H1 (cell line): ENCODE measurements around the gene NOMO2. TPM values are rescaled to one million over a fixed set of nuclear protein-coding genes. Genes with fewer than 3 reads are reported as not detected.
"Not testable (repeated sequence)": the region's sequence is repeated elsewhere in the genome, so short reads cannot be mapped to it uniquely, and the experiment has no call there.

Experiments
- CTCF ChIA-PET: fragments of 300-600 bp; sonication (Branson Sonifier 250); formaldehyde crosslinking; loops from one replicate; lab custom pipeline; 2021; ENCODE audit not compliant: partially characterized antibody; lab: Charles Lee
- POLR2A ChIA-PET: fragments of 300-600 bp; sonication (Branson Sonifier 250); formaldehyde crosslinking; loops from one replicate; lab custom pipeline; 2021; ENCODE audit warnings: inconsistent platforms; ENCODE audit not compliant: partially characterized antibody; lab: Charles Lee
- DNase-seq, 2 experiments: peaks; one replicate each; pipeline versions ENCODE4 v3.0.0 to v3.0.0-alpha.2; 2010 to 2022; ENCODE audit warnings: low spot score in 2 of 2, low read depth in 1 of 2, mixed read lengths in 1 of 2
- FAIRE-seq: peaks from 2 replicates; lab custom pipeline; 2011; peaks lifted over from hg19 to GRCh38; lab: Jason Lieb, UNC
- H2AFZ ChIP-seq: 2 replicates; pipeline ENCODE4 v1.8.1; 2012; ENCODE audit warnings: low read length, inconsistent platforms
- H2AK5ac ChIP-seq: 2 replicates; pipeline ENCODE4 v1.6.1; 2013; ENCODE audit warnings: low read depth, low read length
- H2BK120ac ChIP-seq: replicated peaks from 2 replicates; pipeline ENCODE3; 2013; ENCODE audit warnings: low read depth, low read length, inconsistent platforms
- H2BK12ac ChIP-seq: 2 replicates; pipeline ENCODE4 v1.6.1; 2013; ENCODE audit warnings: low read depth, low read length
- H2BK15ac ChIP-seq: 2 replicates; pipeline ENCODE4 v1.6.1; 2013; ENCODE audit warnings: low read length
- H2BK20ac ChIP-seq: 2 replicates; pipeline ENCODE4 v1.6.1; 2013; ENCODE audit warnings: low read length
- H2BK5ac ChIP-seq: 2 replicates; pipeline ENCODE4 v1.6.1; 2013; ENCODE audit warnings: low read depth, low read length
- H3K14ac ChIP-seq: 2 replicates; pipeline ENCODE4 v1.6.1; 2013; ENCODE audit warnings: inconsistent platforms; ENCODE audit not compliant: insufficient read length
- H3K18ac ChIP-seq: 2 replicates; pipeline ENCODE4 v1.6.1; 2013; ENCODE audit warnings: low read length; ENCODE audit errors: extremely low read depth
- H3K23ac ChIP-seq: 2 replicates; pipeline ENCODE4 v1.6.1; 2013; ENCODE audit warnings: inconsistent platforms; ENCODE audit not compliant: insufficient read length
- H3K23me2 ChIP-seq: 2 replicates; pipeline ENCODE4 v1.6.1; 2013; ENCODE audit warnings: low read depth, low read length
- H3K27ac ChIP-seq: 2 replicates; pipeline ENCODE4 v1.6.1; 2011; ENCODE audit warnings: low read depth, low read length, inconsistent platforms
- H3K27me3 ChIP-seq, 4 experiments: replicated peaks in 1 of 4; 1 replicate in 1 of 4; 2 replicates in 3 of 4; pipeline versions ENCODE4 v1.6.1 to v1.8.1; 2011 to 2013; ENCODE audit warnings: low read length in 3 of 4, mild to moderate bottlenecking in 3 of 4, inconsistent platforms in 2 of 4, mixed read lengths in 2 of 4, moderate library complexity in 1 of 4; ENCODE audit not compliant: control insufficient read depth in 3 of 4, insufficient read depth in 3 of 4; ENCODE audit errors: extremely low read depth in 1 of 4
- H3K36me3 ChIP-seq, 4 experiments: 2 replicates each; pipeline versions ENCODE4 v1.6.1 to v1.8.1; 2011 to 2013; ENCODE audit warnings: mild to moderate bottlenecking in 4 of 4, low read length in 3 of 4, moderate library complexity in 2 of 4, control low read depth in 1 of 4, inconsistent platforms in 1 of 4; ENCODE audit not compliant: insufficient read depth in 4 of 4, control insufficient read depth in 2 of 4
- H3K4ac ChIP-seq: replicated peaks from 2 replicates; pipeline ENCODE3; 2013; ENCODE audit warnings: low read length, low read depth, mixed read lengths, inconsistent platforms; ENCODE audit not compliant: insufficient read length
- H3K4me1 ChIP-seq, 4 experiments: replicated peaks in 1 of 4; 1 replicate in 1 of 4; 2 replicates in 3 of 4; pipeline versions ENCODE4 v1.6.1 to v1.8.1; 2011 to 2013; ENCODE audit warnings: low read length in 3 of 4, inconsistent platforms in 2 of 4, mixed read lengths in 1 of 4; ENCODE audit not compliant: insufficient read depth in 4 of 4, control insufficient read depth in 3 of 4
- H3K4me2 ChIP-seq, 2 experiments: 2 replicates each; pipeline versions ENCODE4 v1.6.1 to v1.8.1; 2011 to 2013; ENCODE audit warnings: low read depth in 2 of 2, low read length in 2 of 2, control low read depth in 1 of 2, inconsistent platforms in 1 of 2, mild to moderate bottlenecking in 1 of 2; ENCODE audit not compliant: insufficient read depth in 1 of 2
- H3K4me3 ChIP-seq, 4 experiments: fragments of 200-600, 300-600 bp in 1 of 4; sonication (generic), shearing (Covaris generic), sonication (Bioruptor Twin) in 1 of 4; 2 replicates each; pipeline versions ENCODE4 v1.5.1 to v1.8.1; 2011 to 2016; ENCODE audit warnings: low read length in 4 of 4, low read depth in 3 of 4, control low read depth in 2 of 4, inconsistent platforms in 2 of 4, mild to moderate bottlenecking in 2 of 4, mixed read lengths in 1 of 4, moderate library complexity in 1 of 4; ENCODE audit not compliant: insufficient read depth in 2 of 4; ENCODE audit errors: extremely low read depth in 1 of 4
- H3K56ac ChIP-seq: replicated peaks from 2 replicates; pipeline ENCODE3; 2013; ENCODE audit warnings: low read depth, mild to moderate bottlenecking, mixed read lengths, low read length, inconsistent platforms; ENCODE audit not compliant: insufficient read length
- H3K79me1 ChIP-seq: 2 replicates; pipeline ENCODE4 v1.6.1; 2013; ENCODE audit warnings: low read depth, low read length, control low read depth
- H3K79me2 ChIP-seq, 2 experiments: 2 replicates each; pipeline versions ENCODE4 v1.6.1 to v1.8.1; 2012 to 2013; ENCODE audit warnings: low read length in 2 of 2, mild to moderate bottlenecking in 2 of 2, inconsistent platforms in 1 of 2; ENCODE audit not compliant: insufficient read depth in 2 of 2, control insufficient read depth in 1 of 2
- H3K9ac ChIP-seq, 4 experiments: replicated peaks in 1 of 4; 1 replicate in 1 of 4; 2 replicates in 3 of 4; pipeline versions ENCODE4 v1.6.1 to v1.8.1; 2011 to 2013; ENCODE audit warnings: low read depth in 3 of 4, low read length in 3 of 4, control low read depth in 2 of 4, mild to moderate bottlenecking in 2 of 4, moderate library complexity in 2 of 4, inconsistent platforms in 1 of 4; ENCODE audit errors: extremely low read depth in 1 of 4
- H3K9me3 ChIP-seq, 2 experiments: 2 replicates each; pipeline versions ENCODE4 v1.6.1 to v1.8.1; 2012 to 2013; ENCODE audit warnings: mild to moderate bottlenecking in 2 of 2, moderate library complexity in 2 of 2, control low read depth in 1 of 2, inconsistent platforms in 1 of 2, low read depth in 1 of 2, low read length in 1 of 2, mixed read lengths in 1 of 2; ENCODE audit not compliant: insufficient read depth in 2 of 2
- H4K20me1 ChIP-seq, 2 experiments: replicated peaks in 1 of 2; 2 replicates each; pipeline versions ENCODE3 to v1.8.1; 2011 to 2013; ENCODE audit warnings: inconsistent platforms in 2 of 2, low read length in 2 of 2, mild to moderate bottlenecking in 1 of 2; ENCODE audit not compliant: insufficient read depth in 2 of 2, control insufficient read depth in 1 of 2
- H4K5ac ChIP-seq: 2 replicates; pipeline ENCODE4 v1.6.1; 2013; ENCODE audit warnings: low read length, low read depth, mixed read lengths, inconsistent platforms; ENCODE audit not compliant: insufficient read length
- H4K8ac ChIP-seq: 2 replicates; pipeline ENCODE4 v1.8.0; 2013; ENCODE audit warnings: mild to moderate bottlenecking, moderate library complexity, low read length, inconsistent platforms; ENCODE audit not compliant: insufficient read depth; ENCODE audit errors: extremely low read depth
- H4K91ac ChIP-seq: replicated peaks from 2 replicates; pipeline ENCODE3; 2013; ENCODE audit warnings: low read length, mixed read lengths, inconsistent platforms; ENCODE audit not compliant: insufficient read length
- WGBS, 2 experiments: shearing (Covaris generic) in 1 of 2; methylation state at CpG; one replicate each; pipeline versions ENCODE4 v1.1.6 to v1.1.7; 2013 to 2015; ENCODE audit warnings: low lambda C conversion rate in 2 of 2, mixed read lengths in 2 of 2, inconsistent platforms in 1 of 2, low coverage in 1 of 2, missing lambda C conversion rate in 1 of 2; ENCODE audit not compliant: insufficient replicate concordance in 2 of 2, insufficient coverage in 1 of 2, insufficient read length in 1 of 2; ENCODE audit errors: extremely low coverage in 1 of 2, missing lambda C conversion rate in 1 of 2; 5-methylcytosine and 5-hydroxymethylcytosine counted together
- polyA plus RNA-seq, 7 experiments: library from polyadenylated mRNA; depleted of rRNA in 3 of 7; stranded (reverse) in 5 of 7; unstranded in 2 of 7; fragments of >200 nt in 5 of 7; fragments of 200-250 nt in 2 of 7; gene quantifications; 1 replicate in 5 of 7; 2 replicates in 1 of 7; 4 replicates in 1 of 7; pipeline versions ENCODE4 v1.2.1 to v1.2.3, GENCODE V29; 2011 to 2013; ENCODE audit warnings: missing spikeins in 2 of 7, mixed read lengths in 2 of 7
- total RNA-seq: library from RNA; stranded (reverse); fragmentation: NEBNext Ultra II Directional; extraction: Animal tissue kit (Norgen Biotek cat#: 25700); gene quantifications from 2 replicates; pipeline ENCODE4 v1.2.1, GENCODE V29; 2021

Gene NOMO2
- total and polyA plus RNA-seq, 2 of the 8 experiments (the other 6 are each of a cell fraction or from before 2014, with no cell fraction given): 116 to 137 TPM

- H2AK5ac ChIP-seq, H4K91ac ChIP-seq, H2BK120ac ChIP-seq, H3K9ac ChIP-seq, H3K4ac ChIP-seq, H4K8ac ChIP-seq, H3K36me3 ChIP-seq, H3K27me3 ChIP-seq, H3K4me1 ChIP-seq, H3K4me3 ChIP-seq, H3K18ac ChIP-seq, H2BK5ac ChIP-seq, H4K5ac ChIP-seq, H3K56ac ChIP-seq, H3K79me2 ChIP-seq, H2BK15ac ChIP-seq, FAIRE-seq, DNase-seq, H3K27ac ChIP-seq, H3K14ac ChIP-seq, H3K23ac ChIP-seq, H3K23me2 ChIP-seq, H2AFZ ChIP-seq, H3K4me2 ChIP-seq, H3K9me3 ChIP-seq, H2BK12ac ChIP-seq, POLR2A ChIA-PET, H3K79me1 ChIP-seq, H4K20me1 ChIP-seq, H2BK20ac ChIP-seq, CTCF ChIA-PET: not testable (repeated sequence)
- 79% methylated on average over 5 of the region's 6 CpGs; no CpG with 5 or more reads in 1 of the 2 experiments for WGBS, 2 experiments
These were observed 17.4 kb downstream of the NOMO2 start for GRCh38 chr16:18544232-18545081.

- H3K4ac ChIP-seq, H3K27ac ChIP-seq, H2BK20ac ChIP-seq, H4K91ac ChIP-seq, FAIRE-seq, H3K4me2 ChIP-seq, H3K9ac ChIP-seq, H3K23me2 ChIP-seq, H2BK5ac ChIP-seq, DNase-seq, H3K9me3 ChIP-seq, POLR2A ChIA-PET, H3K56ac ChIP-seq, H3K18ac ChIP-seq, H3K27me3 ChIP-seq, H4K20me1 ChIP-seq, H3K79me1 ChIP-seq, H2BK12ac ChIP-seq, H3K4me1 ChIP-seq, H4K5ac ChIP-seq, H2BK15ac ChIP-seq, CTCF ChIA-PET, H3K36me3 ChIP-seq, H3K23ac ChIP-seq, H3K79me2 ChIP-seq, H4K8ac ChIP-seq, H2AFZ ChIP-seq, H2AK5ac ChIP-seq, H3K4me3 ChIP-seq, H3K14ac ChIP-seq, H2BK120ac ChIP-seq: not testable (repeated sequence)
- WGBS, 2 experiments: no CpG with 5 or more reads among the region's 5 CpGs
These were observed 20.0 kb downstream of the NOMO2 start for GRCh38 chr16:18541912-18542311.
